Body of pancreas (tissue), 4 donors: Measurements from ENCODE around the gene TADA2A. TPM values are rescaled to one million over a fixed set of nuclear protein-coding genes. Genes with fewer than 3 reads are reported as not detected.
A peak's percentile ranks its signal among the peaks of the same experiment; 100 is the strongest.
"Not testable (repeated sequence)": the region's sequence is repeated elsewhere in the genome, so short reads cannot be mapped to it uniquely, and the experiment has no call there.

Experiments
- ATAC-seq: fragments of 150-250 bp; one replicate; pipeline ENCODE4 v1.9.1; 2016
- DNase-seq, 4 donors: peaks; one replicate each; pipeline ENCODE4 v3.0.0-alpha.2; 2019
- H3K27ac ChIP-seq, 4 donors: fragments of 200-600 bp; sonication (generic); 1 replicate in 3 of 4; 2 replicates in 1 of 4; pipeline versions ENCODE4 v1.5.1 to v1.6.1; 2016 to 2019; ENCODE audit warnings: mild to moderate bottlenecking in 1 of 4, mixed read lengths in 1 of 4, moderate library complexity in 1 of 4
- H3K27me3 ChIP-seq, 2 donors: fragments of 200-600 bp; sonication (generic); one replicate each; pipeline ENCODE4 v1.6.0; 2016; ENCODE audit warnings: mild to moderate bottlenecking in 1 of 2
- H3K36me3 ChIP-seq, 2 donors: fragments of 200-600 bp; sonication (generic); replicated peaks in 1 of 2; 2 replicates each; pipeline ENCODE4 v1.5.1; 2016; ENCODE audit warnings: low read depth in 2 of 2; ENCODE audit not compliant: insufficient read depth in 1 of 2
- H3K4me1 ChIP-seq: fragments of 200-600 bp; sonication (generic); one replicate; pipeline ENCODE4 v1.6.0; 2016
- H3K4me3 ChIP-seq, 2 donors: fragments of 200-600 bp; sonication (generic); 1 replicate in 1 of 2; 2 replicates in 1 of 2; pipeline ENCODE4 v1.5.1; 2016 to 2019
- H3K9me3 ChIP-seq, 3 donors: fragments of 200-600 bp; sonication (generic); 1 replicate in 2 of 3; 2 replicates in 1 of 3; pipeline ENCODE4 v1.5.1; 2016
- CTCF ChIP-seq, 7 experiments: fragments of 450-650 bp in 4 of 7; fragments of 200-600 bp in 3 of 7; sonication (generic) in 3 of 7; IDR thresholded peaks; one replicate each; pipeline ENCODE4 v1.5.1; 2016 to 2019; ENCODE audit warnings: antibody characterized with exemption in 7 of 7
- POLR2A ChIP-seq, 3 donors: fragments of 450-650 bp; IDR thresholded peaks; one replicate each; pipeline ENCODE4 v1.6.1; 2016; ENCODE audit warnings: antibody characterized with exemption in 3 of 3, mild to moderate bottlenecking in 2 of 3
- WGBS, 2 donors: methylation state at CpG; one replicate each; pipeline ENCODE4 v1.1.5; 2017; 5-methylcytosine and 5-hydroxymethylcytosine counted together
- intact Hi-C: fragments of 100-400 bp; cut with DNase I; formaldehyde crosslinking; loops from one replicate; pipeline ENCODE4 v1.15.1; 2023
- total RNA-seq, 2 donors: library from RNA; depleted of rRNA; stranded (reverse); fragments of >200 nt; gene quantifications; one replicate each; pipeline ENCODE4 v1.1.0, GENCODE V29; 2016

The TADA2A gene
- total RNA-seq, 2 donors from 2014 or later: 9.9 to 13.5 TPM

GRCh38 chr17:37506678-37507077, 100.0 kb downstream of the TADA2A start:
- intact Hi-C loops: no loop called here
- Histone ChIP-seq H3K4me3 (no peak overlapping the region), H3K27me3 (no peaks in the 10 kb centered on the region), H3K36me3 (no peaks in the 10 kb centered on the region), H3K27ac (no peak overlapping the region), H3K4me1 (peaks cover 8% of the 10 kb centered on the region), H3K9me3 (no peaks in the 10 kb centered on the region)
- 62 to 74% methylated on average over 10 of the region's 10 CpGs for WGBS, 2 donors
- no peak for DNase-seq
- ATAC-seq: no peak
- peak in 4 of 7 experiments; percentile 26 to 39 (median 34) for TF ChIP-seq CTCF (IDR thresholded peaks at IDR 0.05)
- TF ChIP-seq POLR2A (IDR thresholded peaks at IDR 0.05): no peak

- H3K4me3 ChIP-seq: no peak overlapping the region
- H3K27ac ChIP-seq: no peak overlapping the region
- no peaks in the 10 kb centered on the region for H3K9me3 ChIP-seq
- H3K27me3 ChIP-seq: no peaks in the 10 kb centered on the region
- no peak for DNase-seq
- H3K36me3 ChIP-seq: no peaks in the 10 kb centered on the region
- TF ChIP-seq POLR2A (IDR thresholded peaks at IDR 0.05) (no peak), CTCF (IDR thresholded peaks at IDR 0.05) (no peak)
- WGBS, 2 donors: 90 to 95% methylated on average over 9 of the region's 9 CpGs
- intact Hi-C loops: no loop called here
- no peak for ATAC-seq
- peaks cover 4% of the 10 kb centered on the region for H3K4me1 ChIP-seq
These were observed 100.4 kb downstream of the TADA2A start for GRCh38 chr17:37507111-37507510.

GRCh38 chr17:37510056-37510455, 103.4 kb downstream of the TADA2A start:
- DNase-seq (no peak), ATAC-seq (no peak)
- Histone ChIP-seq H3K27ac (no peak overlapping the region), H3K27me3 (no peaks in the 10 kb centered on the region), H3K9me3 (no peaks in the 10 kb centered on the region), H3K36me3 (no peaks in the 10 kb centered on the region), H3K4me1 (no peaks in the 10 kb centered on the region), H3K4me3 (no peak overlapping the region)
- no peak for TF ChIP-seq CTCF (IDR thresholded peaks at IDR 0.05)
- no peak for TF ChIP-seq POLR2A (IDR thresholded peaks at IDR 0.05)
- WGBS, 2 donors: 93 to 94% methylated on average over 17 of the region's 17 CpGs
- intact Hi-C loops: no loop called here

- H3K4me3 ChIP-seq, DNase-seq, H3K9me3 ChIP-seq, intact Hi-C loops, ATAC-seq, H3K4me1 ChIP-seq, H3K27me3 ChIP-seq, H3K27ac ChIP-seq, H3K36me3 ChIP-seq: not testable (repeated sequence)
- WGBS, 2 donors: 91 to 100% methylated on average over 1 of the region's 1 CpG
These were observed 105.0 kb downstream of the TADA2A start for GRCh38 chr17:37511642-37512041.

GRCh38 chr17:37512442-37513068, 105.9 kb downstream of the TADA2A start:
- WGBS, 2 donors: 81 to 86% methylated on average over 13 to 24 of the region's 24 CpGs
- no peaks in the 10 kb centered on the region for H3K4me1 ChIP-seq
- no peak overlapping the region for H3K27ac ChIP-seq
- H3K4me3 ChIP-seq: no peak overlapping the region
- ATAC-seq (no peak), DNase-seq (no peak)
- no peaks in the 10 kb centered on the region for H3K27me3 ChIP-seq
- H3K36me3 ChIP-seq: peaks cover 5 to 8% of the 10 kb centered on the region in 2 donors
- no peaks in the 10 kb centered on the region for H3K9me3 ChIP-seq
- intact Hi-C loops: no loop called here
- TF ChIP-seq POLR2A (IDR thresholded peaks at IDR 0.05): no peak
- TF ChIP-seq CTCF (IDR thresholded peaks at IDR 0.05): no peak
